ENCODE data around the gene ASB11. TPM values are rescaled to one million over a fixed set of nuclear protein-coding genes. Genes with fewer than 3 reads are reported as not detected.

Gene ASB11, protein sequence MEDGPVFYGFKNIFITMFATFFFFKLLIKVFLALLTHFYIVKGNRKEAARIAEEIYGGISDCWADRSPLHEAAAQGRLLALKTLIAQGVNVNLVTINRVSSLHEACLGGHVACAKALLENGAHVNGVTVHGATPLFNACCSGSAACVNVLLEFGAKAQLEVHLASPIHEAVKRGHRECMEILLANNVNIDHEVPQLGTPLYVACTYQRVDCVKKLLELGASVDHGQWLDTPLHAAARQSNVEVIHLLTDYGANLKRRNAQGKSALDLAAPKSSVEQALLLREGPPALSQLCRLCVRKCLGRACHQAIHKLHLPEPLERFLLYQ
- polyA plus RNA-seq (not detected in 3 replicates), polyA minus RNA-seq (not detected in 3 replicates)
- not detected for polyA plus RNA-seq (2011; ENCODE audit: low read depth)
- not detected in 2 replicates for polyA plus RNA-seq (2011; cell fraction: cytosol; rRNA removed)
- not detected in 2 replicates for polyA plus RNA-seq (2011; cell fraction: nucleus; rRNA removed)
- not detected in 2 replicates for polyA plus RNA-seq (2012; ENCODE audit: low replicate concordance)
- not detected for polyA minus RNA-seq (2011; cell fraction: cytosol; rRNA and poly(A)+ RNA removed)
- polyA minus RNA-seq (2011; cell fraction: nucleus; rRNA and poly(A)+ RNA removed) = not detected in 2 replicates

DNA sequence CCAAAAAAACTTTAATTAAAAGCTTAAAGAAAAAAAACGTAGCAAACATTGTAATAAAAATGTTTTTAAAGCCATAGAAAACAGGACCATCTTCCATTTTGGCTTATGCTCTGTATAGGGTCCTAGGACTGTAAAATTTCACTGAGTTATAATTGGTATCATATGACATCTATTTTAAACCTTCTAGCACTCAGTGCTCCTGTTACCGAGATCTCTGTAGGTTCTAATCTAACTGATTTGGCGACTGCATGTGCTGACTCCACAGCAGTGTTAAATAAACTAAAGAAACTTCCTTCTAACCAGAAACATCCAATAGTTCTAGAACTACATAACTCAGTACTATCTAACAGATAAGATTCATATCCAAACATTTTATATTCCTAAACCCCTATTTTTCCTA, at the start of gene ASB11:
Gene ASB11 (minus strand): TSS at position 132 of the 400 bp plus-strand sequence. CDS start 35 bp downstream, at position 97.
- H3K79me2 ChIP-seq (ENCODE audit: control insufficient read depth, insufficient read depth, low read length) = no peaks in the 10 kb centered on the region
- no peaks in the 10 kb centered on the region for H3K27me3 ChIP-seq (ENCODE audit: control insufficient read depth, extremely low read depth, insufficient read depth, low read length)
- no peak within 1 kb of the TSS for H3K27ac ChIP-seq (ENCODE audit: control insufficient read depth, insufficient read depth, low read length)
- no peaks in the 10 kb centered on the region for H3K9me1 ChIP-seq (ENCODE audit: control insufficient read depth, extremely low read depth, insufficient read depth, low read length)
- no peak within 1 kb of the TSS for H3K4me2 ChIP-seq (ENCODE audit: control insufficient read depth, extremely low read depth, insufficient read depth, low read depth, low read length)
- no peaks in the 10 kb centered on the region for H3K36me3 ChIP-seq (ENCODE audit: control insufficient read depth in 2 of 2, extremely low read depth in 1 of 2, insufficient read depth in 2 of 2, low read length in 2 of 2)
- H4K20me1 ChIP-seq (ENCODE audit: control insufficient read depth, extremely low read depth, insufficient read depth, low read length) = no peaks in the 10 kb centered on the region
- no peak within 1 kb of the TSS for H3K9ac ChIP-seq (ENCODE audit: control insufficient read depth, extremely low read depth, insufficient read depth, low read length)
- TF ChIP-seq, protein P1, sequence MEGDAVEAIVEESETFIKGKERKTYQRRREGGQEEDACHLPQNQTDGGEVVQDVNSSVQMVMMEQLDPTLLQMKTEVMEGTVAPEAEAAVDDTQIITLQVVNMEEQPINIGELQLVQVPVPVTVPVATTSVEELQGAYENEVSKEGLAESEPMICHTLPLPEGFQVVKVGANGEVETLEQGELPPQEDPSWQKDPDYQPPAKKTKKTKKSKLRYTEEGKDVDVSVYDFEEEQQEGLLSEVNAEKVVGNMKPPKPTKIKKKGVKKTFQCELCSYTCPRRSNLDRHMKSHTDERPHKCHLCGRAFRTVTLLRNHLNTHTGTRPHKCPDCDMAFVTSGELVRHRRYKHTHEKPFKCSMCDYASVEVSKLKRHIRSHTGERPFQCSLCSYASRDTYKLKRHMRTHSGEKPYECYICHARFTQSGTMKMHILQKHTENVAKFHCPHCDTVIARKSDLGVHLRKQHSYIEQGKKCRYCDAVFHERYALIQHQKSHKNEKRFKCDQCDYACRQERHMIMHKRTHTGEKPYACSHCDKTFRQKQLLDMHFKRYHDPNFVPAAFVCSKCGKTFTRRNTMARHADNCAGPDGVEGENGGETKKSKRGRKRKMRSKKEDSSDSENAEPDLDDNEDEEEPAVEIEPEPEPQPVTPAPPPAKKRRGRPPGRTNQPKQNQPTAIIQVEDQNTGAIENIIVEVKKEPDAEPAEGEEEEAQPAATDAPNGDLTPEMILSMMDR (optimal IDR thresholded peaks at IDR 0.05 in 1 of 3, IDR thresholded peaks at IDR 0.05 in 1 of 3, conservative IDR thresholded peaks at IDR 0.05 in 1 of 3; ENCODE audit: extremely low read depth in 1 of 3, insufficient read depth in 2 of 3, low read length in 3 of 3) = no peak
- TF ChIP-seq EZH2 (IDR thresholded peaks at IDR 0.05; ENCODE audit: low read length) = no peak
- no peaks in the 10 kb centered on the region for H3K9me3 ChIP-seq (ENCODE audit: control insufficient read depth, low read depth, low read length)
- DNase-seq (ENCODE audit: low read depth, low spot score) (no peak), FAIRE-seq (no peak)
- dilution Hi-C loops (cut with MboI; ENCODE audit: extremely low pct_ligation_motif_present, low sequenced_read_pairs) = no loop called here
- H2AFZ ChIP-seq (ENCODE audit: control insufficient read depth, low read length) = no peak within 1 kb of the TSS
- H3K4me1 ChIP-seq (ENCODE audit: control insufficient read depth, extremely low read depth, insufficient read depth, low read length) = no peaks in the 10 kb centered on the region
- H3K4me3 ChIP-seq (ENCODE audit: control insufficient read depth in 2 of 3, extremely low read depth in 1 of 3, insufficient read depth in 2 of 3, low read depth in 1 of 3, low read length in 3 of 3) = no peak within 1 kb of the TSS

DNA sequence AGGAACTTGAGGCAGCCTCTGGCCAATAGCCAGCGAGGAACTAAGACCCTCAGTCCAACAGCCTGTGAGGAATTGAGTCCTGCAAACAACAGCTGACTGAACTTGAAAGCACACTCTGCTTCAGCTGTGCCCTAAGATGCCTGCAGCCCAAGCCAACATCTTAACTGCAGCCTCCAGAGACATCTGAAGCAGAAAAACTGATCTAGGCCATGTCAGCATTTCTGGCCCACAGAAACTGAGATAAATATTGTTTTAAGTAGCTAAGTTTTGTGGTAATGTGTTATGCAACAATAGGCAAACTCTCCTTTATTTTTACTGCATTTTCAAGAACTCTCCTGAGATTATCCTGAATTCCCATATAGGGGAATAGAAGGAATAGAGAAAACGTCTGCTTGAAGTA, 44.3 kb upstream of the ASB11 start:
- no peaks in the 10 kb centered on the region for H4K20me1 ChIP-seq (ENCODE audit: control insufficient read depth, extremely low read depth, insufficient read depth, low read length)
- H3K9ac ChIP-seq (ENCODE audit: control insufficient read depth, extremely low read depth, insufficient read depth, low read length) = no peak overlapping the region
- no peak overlapping the region for H2AFZ ChIP-seq (ENCODE audit: control insufficient read depth, low read length)
- no peak overlapping the region for H3K4me3 ChIP-seq (ENCODE audit: control insufficient read depth in 2 of 3, extremely low read depth in 1 of 3, insufficient read depth in 2 of 3, low read depth in 1 of 3, low read length in 3 of 3)
- H3K4me1 ChIP-seq (ENCODE audit: control insufficient read depth, extremely low read depth, insufficient read depth, low read length) = no peaks in the 10 kb centered on the region
- dilution Hi-C loops (cut with MboI; ENCODE audit: extremely low pct_ligation_motif_present, low sequenced_read_pairs) = loop anchor here (25.0 kb wide), 1 partner anchor 103 kb away; no protein-coding TSS in a partner anchor
- H3K9me1 ChIP-seq (ENCODE audit: control insufficient read depth, extremely low read depth, insufficient read depth, low read length) = no peaks in the 10 kb centered on the region
- H3K79me2 ChIP-seq (ENCODE audit: control insufficient read depth, insufficient read depth, low read length) = no peaks in the 10 kb centered on the region
- no peaks in the 10 kb centered on the region for H3K27me3 ChIP-seq (ENCODE audit: control insufficient read depth, extremely low read depth, insufficient read depth, low read length)
- no peak for DNase-seq (ENCODE audit: low read depth, low spot score)
- no peak for TF ChIP-seq EZH2 (IDR thresholded peaks at IDR 0.05; ENCODE audit: low read length)
- TF ChIP-seq, protein P1 (optimal IDR thresholded peaks at IDR 0.05 in 1 of 3, IDR thresholded peaks at IDR 0.05 in 1 of 3, conservative IDR thresholded peaks at IDR 0.05 in 1 of 3; ENCODE audit: extremely low read depth in 1 of 3, insufficient read depth in 2 of 3, low read length in 3 of 3) = no peak
- H3K9me3 ChIP-seq (ENCODE audit: control insufficient read depth, low read depth, low read length) = no peaks in the 10 kb centered on the region
- H3K36me3 ChIP-seq (ENCODE audit: control insufficient read depth in 2 of 2, extremely low read depth in 1 of 2, insufficient read depth in 2 of 2, low read length in 2 of 2) = no peaks in the 10 kb centered on the region
- H3K4me2 ChIP-seq (ENCODE audit: control insufficient read depth, extremely low read depth, insufficient read depth, low read depth, low read length) = no peak overlapping the region
- H3K27ac ChIP-seq (ENCODE audit: control insufficient read depth, insufficient read depth, low read length) = no peak overlapping the region
- FAIRE-seq = no peak
